Karpas-422 (cell line): ENCODE measurements around the gene C7orf33. TPM values are rescaled to one million over a fixed set of nuclear protein-coding genes. Genes with fewer than 3 reads are reported as not detected.

Source experiments
- total RNA-seq: library from RNA; depleted of rRNA; stranded (reverse); fragments of >200 nt; shearing (Covaris generic); gene quantifications from 2 replicates; pipeline ENCODE4 v1.2.3, GENCODE V29; 2014; ENCODE audit warnings: low replicate concordance; rRNA removed

Gene C7orf33
- total RNA-seq, 1 experiment from 2014 or later = not detected

Other genes with a start within 250 kb of the C7orf33 start
- gene CUL1, start 108.1 kb downstream of the C7orf33 start, total RNA-seq = 42.4 and 55.5 TPM in 2 replicates